ENCODE results near the gene DDX27. TPM values are rescaled to one million over a fixed set of nuclear protein-coding genes. Genes with fewer than 3 reads are reported as not detected.

The DDX27 gene
- total RNA-seq, 1 donor from 2014 or later, result 13.4 TPM

GRCh38 chr20:49234831-49235230, 15.6 kb downstream of the DDX27 start:
- DNase-seq, result no peak
- intact Hi-C loops (cut with micrococcal nuclease), result no loop called here
- ATAC-seq, result no peak

GRCh38 chr20:49236301-49236700, 17.1 kb downstream of the DDX27 start:
- ATAC-seq (no peak), DNase-seq (no peak)
- intact Hi-C loops (cut with micrococcal nuclease), result no loop called here

- ATAC-seq, result no peak
- intact Hi-C loops (cut with micrococcal nuclease), result no loop called here
- DNase-seq, result no peak
Observed at GRCh38 chr20:49237531-49237930, 18.3 kb downstream of the DDX27 start.

DNA sequence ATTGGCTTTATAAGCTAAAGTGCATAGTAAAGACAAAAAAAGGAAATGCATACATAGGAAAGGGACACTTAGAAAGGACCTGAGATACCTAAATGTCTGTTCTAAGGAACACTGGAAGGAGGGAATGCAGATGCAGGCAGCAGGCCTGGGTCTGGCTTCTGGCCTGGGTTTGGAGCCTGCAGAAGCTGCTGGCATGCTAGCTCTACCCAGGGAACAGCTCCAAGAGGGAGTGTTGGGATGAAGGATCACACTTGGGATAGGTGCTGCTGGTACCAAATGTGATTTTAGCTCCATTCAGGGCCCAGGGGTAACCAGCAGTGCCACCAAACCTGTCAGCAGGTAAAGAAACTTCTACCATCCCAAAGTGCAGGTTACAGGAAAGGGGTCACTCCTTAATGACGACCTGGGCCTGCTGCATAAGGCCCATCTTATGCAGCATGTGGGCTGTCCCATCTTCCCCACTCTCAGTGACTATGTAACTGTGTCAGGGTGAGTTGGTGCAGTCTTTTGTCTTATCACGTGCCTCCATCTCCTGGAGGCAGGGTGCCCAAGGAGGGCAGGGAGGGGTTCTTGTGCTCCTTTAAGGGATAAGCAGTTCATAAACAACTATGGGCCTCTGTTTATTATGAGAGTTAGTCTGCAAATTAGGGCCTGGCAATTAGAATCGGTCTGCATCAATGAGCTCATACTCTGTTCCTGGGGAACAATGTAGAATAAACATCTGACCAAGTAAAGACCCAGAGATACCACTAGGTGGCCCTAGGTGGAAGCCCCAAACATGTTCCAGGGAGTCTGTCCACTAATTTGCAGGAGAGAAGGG, 26.9 kb downstream of the DDX27 start:
- intact Hi-C loops (cut with micrococcal nuclease), result no loop called here
- peak; percentile 76 for ATAC-seq
- peak; percentile 50 for DNase-seq

- intact Hi-C loops (cut with micrococcal nuclease), result no loop called here
- DNase-seq (no peak), ATAC-seq (no peak)
Observed at GRCh38 chr20:49247169-49247723, 28.0 kb downstream of the DDX27 start.

DNA sequence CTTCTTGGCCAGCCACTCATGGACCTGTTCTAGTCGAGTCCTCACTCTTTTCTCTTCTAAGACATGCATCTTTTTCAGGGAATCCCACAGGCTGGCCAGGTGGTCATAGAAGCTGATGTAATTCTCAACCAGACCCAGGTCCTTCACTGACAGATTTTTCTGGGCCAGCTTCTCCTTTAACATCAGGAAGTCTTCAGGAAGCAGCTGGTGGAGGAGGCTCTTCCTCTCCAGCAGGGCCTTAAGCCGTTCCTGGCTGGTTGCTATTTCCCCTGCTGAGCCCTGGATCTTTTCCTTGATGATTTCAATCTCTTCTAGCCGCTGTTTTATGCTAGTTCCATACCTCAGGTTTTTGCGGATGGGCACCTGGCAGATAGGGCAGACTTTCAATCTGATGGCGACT, 28.6 kb downstream of the DDX27 start:
- ATAC-seq, result no peak
- DNase-seq, result no peak
- intact Hi-C loops (cut with micrococcal nuclease), result no loop called here

DNA sequence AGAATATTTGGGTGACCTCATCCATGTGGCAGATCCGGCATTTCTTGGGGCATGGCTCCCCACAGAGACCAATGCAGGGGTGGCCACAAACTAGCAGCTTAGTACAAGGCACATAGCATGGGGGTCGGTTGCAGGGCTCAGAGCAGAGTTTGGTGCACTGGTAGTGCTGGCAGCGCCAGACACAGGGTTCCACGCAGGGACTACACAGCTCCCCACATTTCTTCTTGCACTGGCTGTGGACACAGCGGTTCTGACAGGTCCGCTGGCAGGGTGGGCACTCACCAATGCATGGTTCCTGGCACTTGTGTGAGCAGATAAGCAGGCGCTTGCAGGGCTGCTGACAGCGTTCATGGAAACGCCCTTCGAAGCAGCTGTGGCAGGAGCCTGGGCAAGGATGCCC, 29.1 kb downstream of the DDX27 start:
- ATAC-seq (no peak), DNase-seq (no peak)
- intact Hi-C loops (cut with micrococcal nuclease), result no loop called here

GRCh38 chr20:49248879-49249665, 29.9 kb downstream of the DDX27 start:
- no peak for ATAC-seq
- DNase-seq, result no peak
- intact Hi-C loops (cut with micrococcal nuclease), result no loop called here

- intact Hi-C loops (cut with micrococcal nuclease), result no loop called here
- peak; percentile 38 for ATAC-seq
- no peak for DNase-seq
Observed at GRCh38 chr20:49252556-49253350, 33.5 kb downstream of the DDX27 start.

DNA sequence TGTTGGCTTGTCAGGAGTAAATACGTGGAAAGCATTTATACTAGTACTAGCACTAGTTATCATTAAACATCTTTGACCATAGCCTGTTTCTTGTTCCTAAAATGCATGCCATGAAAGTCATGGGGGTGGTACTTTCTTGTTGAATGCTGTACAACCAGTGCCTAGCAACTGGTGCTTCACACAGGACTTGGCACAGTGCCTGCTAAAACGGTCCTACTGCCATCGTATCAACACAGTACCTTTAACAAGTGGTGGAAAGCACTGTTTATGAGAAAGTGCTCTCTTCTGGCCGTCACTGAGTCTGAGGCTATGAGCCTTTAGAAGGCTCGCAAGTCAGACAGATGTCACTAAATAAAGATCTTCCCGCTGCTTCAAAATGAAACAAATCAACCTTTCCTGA, 37.0 kb downstream of the DDX27 start:
- intact Hi-C loops (cut with micrococcal nuclease), result no loop called here
- ATAC-seq, result no peak

DNA sequence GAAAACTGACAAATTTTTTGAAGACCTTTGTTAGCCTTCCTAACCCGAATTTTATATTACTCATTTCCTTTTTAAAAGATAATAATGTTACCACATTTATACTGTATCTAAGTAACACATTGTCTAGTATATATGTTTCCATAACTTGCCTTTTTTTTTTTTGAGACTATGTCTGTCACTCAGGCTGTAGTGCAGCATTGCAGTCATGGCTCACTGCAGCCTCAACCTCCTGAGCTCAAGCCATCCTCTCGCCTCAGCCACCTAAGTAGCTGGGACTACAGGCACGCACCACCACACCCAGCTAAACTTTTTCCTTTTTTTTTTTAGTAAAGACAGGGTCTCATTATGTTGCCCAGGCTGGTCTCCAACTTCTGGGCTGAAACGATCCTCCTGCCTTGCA, 40.1 kb downstream of the DDX27 start:
- intact Hi-C loops (cut with micrococcal nuclease), result no loop called here
- DNase-seq (no peak), ATAC-seq (no peak)

More for the DNA sequence above, 37.0 kb downstream of the DDX27 start:
- DNase-seq, result no peak

GRCh38 chr20:49259799-49260198, 40.6 kb downstream of the DDX27 start:
- DNase-seq (no peak), ATAC-seq (no peak)
- intact Hi-C loops (cut with micrococcal nuclease), result no loop called here

GRCh38 chr20:49260218-49260617, 41.0 kb downstream of the DDX27 start:
- ATAC-seq (no peak), DNase-seq (no peak)
- intact Hi-C loops (cut with micrococcal nuclease), result no loop called here

DNA sequence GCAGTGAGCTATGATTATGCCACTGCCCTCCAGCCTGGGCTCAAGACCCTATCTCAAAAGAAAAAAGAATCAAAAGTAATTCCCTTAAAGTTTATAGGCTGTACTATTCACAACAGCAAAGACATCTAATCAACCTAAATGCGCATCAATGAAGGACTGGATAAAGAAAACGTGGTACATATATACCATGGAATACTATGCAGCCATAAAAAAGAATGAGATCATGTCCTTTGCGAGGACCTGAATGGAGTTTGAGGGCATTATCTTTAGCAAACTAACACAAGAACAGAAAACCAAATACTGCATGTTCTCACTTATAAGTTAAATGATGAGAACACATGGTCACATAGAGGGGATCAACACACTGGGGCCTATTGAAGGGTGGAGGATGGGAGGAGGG, 42.0 kb downstream of the DDX27 start:
- intact Hi-C loops (cut with micrococcal nuclease), result no loop called here
- no peak for ATAC-seq
- DNase-seq, result no peak

DNA sequence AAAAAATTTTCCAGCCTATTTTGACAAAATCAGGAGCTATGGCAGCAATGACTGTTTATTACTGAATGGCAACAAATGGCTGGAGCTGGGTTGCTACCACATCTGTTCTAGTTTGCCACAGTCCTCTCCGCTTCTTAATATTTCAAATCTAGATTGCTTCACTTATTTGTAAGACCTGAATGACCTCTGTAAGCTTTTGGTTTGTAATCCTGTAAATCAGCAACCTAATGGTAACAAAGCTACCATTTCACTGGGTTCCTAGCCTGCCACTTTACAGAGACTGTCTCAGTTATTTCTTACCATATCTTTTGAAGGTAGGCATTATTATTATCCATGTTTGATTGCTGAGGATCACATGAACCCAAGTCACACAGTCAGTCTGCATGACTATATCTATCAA, 43.2 kb downstream of the DDX27 start:
- ATAC-seq (no peak), DNase-seq (no peak)
- intact Hi-C loops (cut with micrococcal nuclease), result no loop called here

- intact Hi-C loops (cut with micrococcal nuclease), result no loop called here
Observed at GRCh38 chr20:49267327-49267726, 48.1 kb downstream of the DDX27 start.

DNA sequence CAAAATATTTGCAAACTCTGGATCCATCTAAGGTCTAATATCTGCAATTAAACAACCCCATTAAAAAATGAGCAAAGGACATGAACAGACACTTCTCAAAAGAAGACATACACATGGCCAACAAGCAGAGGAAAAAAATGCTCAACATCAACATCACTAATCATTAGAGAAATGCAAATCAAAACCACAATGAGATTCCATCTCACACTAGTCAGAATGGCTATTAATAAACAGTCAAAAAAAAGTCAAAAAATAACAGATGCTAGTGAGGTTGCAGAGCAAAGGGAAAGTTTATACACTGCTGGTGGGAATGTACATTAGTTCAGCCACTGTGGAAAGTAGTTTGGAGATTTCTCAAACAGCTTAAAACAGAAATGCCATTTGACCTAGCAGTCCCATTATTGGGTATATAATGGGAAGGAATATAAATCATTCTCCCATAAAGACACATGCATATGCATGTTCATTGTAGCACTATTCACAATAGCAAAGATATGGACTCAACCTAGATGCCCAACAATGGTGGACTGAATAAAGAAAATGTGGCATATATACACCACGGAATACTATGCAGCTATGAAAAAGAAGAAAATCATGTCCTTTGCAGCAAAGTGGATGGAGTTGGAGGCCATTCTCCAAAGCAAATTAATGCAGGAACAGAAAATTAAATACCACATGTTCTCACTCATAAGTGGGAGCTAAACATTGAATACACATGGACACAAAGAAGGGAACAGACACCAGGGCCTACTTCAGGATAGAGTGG, 49.6 kb downstream of the DDX27 start:
- intact Hi-C loops (cut with micrococcal nuclease), result no loop called here
- ATAC-seq (no peak), DNase-seq (no peak)

More at GRCh38 chr20:49267327-49267726, 48.1 kb downstream of the DDX27 start:
- DNase-seq (no peak), ATAC-seq (no peak)

DNA sequence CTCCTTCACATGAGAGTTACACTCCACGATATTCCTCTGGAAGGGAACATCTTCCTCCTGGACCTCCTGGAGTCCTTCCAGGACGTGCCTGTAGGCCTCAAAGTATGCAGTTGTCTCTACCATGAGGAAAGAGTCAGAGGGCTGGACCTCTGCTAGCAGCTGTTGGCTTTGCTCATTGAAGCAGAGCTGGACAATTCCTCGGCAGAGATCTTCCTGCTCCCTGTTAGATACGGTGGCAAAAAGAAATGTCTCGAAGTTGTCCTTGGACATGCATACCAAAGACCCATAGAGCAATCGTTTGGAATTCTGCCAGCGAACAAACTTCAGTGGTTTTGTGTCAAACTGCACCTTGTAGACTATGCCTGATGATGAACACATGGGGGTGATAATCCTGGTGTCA, 51.0 kb downstream of the DDX27 start:
- ATAC-seq (no peak), DNase-seq (no peak)
- intact Hi-C loops (cut with micrococcal nuclease), result no loop called here

- intact Hi-C loops (cut with micrococcal nuclease), result no loop called here
- no peak for ATAC-seq
Observed at GRCh38 chr20:49270736-49271135, 51.5 kb downstream of the DDX27 start.

More at GRCh38 chr20:49270736-49271135, 51.5 kb downstream of the DDX27 start:
- no peak for DNase-seq

Data from left ventricle myocardium superior (tissue), 1 donor.